ENCODE results near the gene YIF1A.

DNA sequence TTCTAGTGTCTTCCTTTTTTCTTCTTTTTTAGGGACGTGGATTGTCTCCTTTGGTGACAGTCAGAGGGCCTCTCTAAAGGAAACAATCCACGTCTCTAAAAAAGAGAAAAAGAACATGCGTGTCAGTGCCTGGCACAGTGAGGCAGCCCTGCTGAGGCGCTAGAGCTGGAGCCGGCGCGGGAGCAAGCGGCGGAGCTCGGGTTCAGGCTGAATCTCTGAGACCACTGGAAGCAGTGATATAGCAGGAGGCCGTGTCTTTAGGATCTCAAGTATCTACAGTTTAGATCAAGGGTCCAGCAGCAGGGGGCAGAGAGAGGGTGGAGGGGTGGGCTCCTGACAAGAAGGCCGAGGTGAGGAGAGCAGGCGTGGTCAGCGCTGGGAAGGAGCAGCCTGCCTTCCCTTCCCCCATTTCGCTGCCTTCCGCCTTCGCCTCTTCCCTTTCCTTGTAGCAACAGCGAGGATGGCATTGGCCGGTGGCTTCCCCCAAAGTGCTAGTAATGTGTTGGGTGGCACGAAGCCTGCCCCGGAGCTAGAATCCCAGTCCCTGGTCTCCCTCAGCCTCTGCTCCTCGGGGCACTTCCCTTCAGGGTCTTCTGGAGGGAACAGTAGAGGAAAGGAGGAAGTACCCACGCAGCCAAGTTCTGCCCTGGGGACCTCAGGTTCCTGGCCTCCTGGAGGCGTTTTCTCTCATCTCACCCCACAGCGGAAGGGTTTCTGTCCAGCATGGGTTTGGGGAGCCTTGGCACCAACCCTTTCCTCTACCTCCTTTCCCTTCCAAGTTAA lies 48.8 kb downstream of the YIF1A start:
- TF ChIP-seq CTCF (IDR thresholded peaks at IDR 0.05), result no peak
- no peak for TF ChIP-seq POLR2A (IDR thresholded peaks at IDR 0.05)
- no peak for TF ChIP-seq POLR2AphosphoS5 (IDR thresholded peaks at IDR 0.05)
- no peak for TF ChIP-seq EP300 (IDR thresholded peaks at IDR 0.05)
